Fibroblast of lung (primary cell): ENCODE measurements around the gene POM121L2. TPM values are rescaled to one million over a fixed set of nuclear protein-coding genes. Genes with fewer than 3 reads are reported as not detected.
A peak's percentile ranks its signal among the peaks of the same experiment; 100 is the strongest.

Experiments
- DNase-seq, 2 donors: peaks; one replicate each; pipeline versions ENCODE4 v3.0.0 to v3.0.0-alpha.2; 2010; ENCODE audit warnings: low read depth in 2 of 2
- H2AFZ ChIP-seq: 2 replicates; pipeline ENCODE4 v1.5.1; 2012; ENCODE audit warnings: low read length, control low read depth, inconsistent platforms
- H3K27ac ChIP-seq: 2 replicates; pipeline ENCODE4 v1.5.1; 2011; ENCODE audit warnings: low read length, control low read depth; ENCODE audit not compliant: insufficient read depth
- H3K27me3 ChIP-seq: 2 replicates; pipeline ENCODE4 v1.5.1; 2011; ENCODE audit warnings: mild to moderate bottlenecking, low read length; ENCODE audit not compliant: control insufficient read depth, insufficient read depth
- H3K36me3 ChIP-seq: 2 replicates; pipeline ENCODE4 v1.5.1; 2011; ENCODE audit warnings: low read length; ENCODE audit not compliant: control insufficient read depth, insufficient read depth
- H3K4me1 ChIP-seq: 2 replicates; pipeline ENCODE4 v1.5.1; 2011; ENCODE audit warnings: low read length; ENCODE audit not compliant: control insufficient read depth, insufficient read depth; ENCODE audit errors: extremely low read depth
- H3K4me2 ChIP-seq: 2 replicates; pipeline ENCODE4 v1.5.1; 2011; ENCODE audit warnings: low read length, control low read depth; ENCODE audit not compliant: insufficient read depth; ENCODE audit errors: extremely low read depth
- H3K4me3 ChIP-seq, 4 experiments: fragments of 200-600 bp in 1 of 4; sonication (generic) in 1 of 4; replicated peaks in 1 of 4; 2 replicates each; pipeline ENCODE4 v1.5.1; 2011 to 2016; ENCODE audit warnings: low read length in 4 of 4, low read depth in 3 of 4, mild to moderate bottlenecking in 3 of 4, control low read depth in 2 of 4, inconsistent platforms in 1 of 4, mixed read lengths in 1 of 4; ENCODE audit not compliant: insufficient read depth in 1 of 4; ENCODE audit errors: control extremely low read depth in 1 of 4
- H3K79me2 ChIP-seq: 2 replicates; pipeline ENCODE4 v1.5.1; 2012; ENCODE audit warnings: mild to moderate bottlenecking, low read length, inconsistent platforms; ENCODE audit not compliant: control insufficient read depth, insufficient read depth
- H3K9ac ChIP-seq: 2 replicates; pipeline ENCODE4 v1.5.1; 2011; ENCODE audit warnings: mild to moderate bottlenecking, low read length, control low read depth; ENCODE audit not compliant: insufficient read depth
- H3K9me3 ChIP-seq: 2 replicates; pipeline ENCODE4 v1.5.1; 2012; ENCODE audit warnings: low read depth, low read length; ENCODE audit not compliant: control insufficient read depth, insufficient read depth
- H4K20me1 ChIP-seq: 2 replicates; pipeline ENCODE4 v1.5.1; 2011; ENCODE audit warnings: low read length; ENCODE audit not compliant: control insufficient read depth, insufficient read depth; ENCODE audit errors: extremely low read depth
- EZH2 ChIP-seq: IDR thresholded peaks from 2 replicates; pipeline ENCODE4 v1.5.1; 2012; ENCODE audit warnings: low read length, control low read depth, mild to moderate bottlenecking; ENCODE audit errors: missing control alignments
- polyA plus RNA-seq, 2 donors: library from polyadenylated mRNA; depleted of rRNA in 1 of 2; stranded (reverse) in 1 of 2; unstranded in 1 of 2; fragments of >200 nt; gene quantifications; 2 replicates each; pipeline ENCODE4 v1.2.1, GENCODE V29; 2011 to 2012; ENCODE audit warnings: missing spikeins in 1 of 2
- total RNA-seq: library from RNA; depleted of rRNA; stranded (reverse); fragments of >200 nt; gene quantifications from 2 replicates; pipeline ENCODE4 v1.2.1, GENCODE V29; 2014
- TF ChIP-seq, protein P1 (sequence below), 2 donors: IDR thresholded peaks in 1 of 2; conservative IDR thresholded peaks in 1 of 2; 1 replicate in 1 of 2; 2 replicates in 1 of 2; pipeline ENCODE4 v1.5.1; 2011 to 2012; ENCODE audit warnings: low read length in 2 of 2, control low read depth in 1 of 2, inconsistent platforms in 1 of 2, low read depth in 1 of 2, mild to moderate bottlenecking in 1 of 2

The POM121L2 gene
- total and polyA plus RNA-seq, 2 donors (not counting 1 experiment from before 2014, with no cell fraction given): not detected

DNA sequence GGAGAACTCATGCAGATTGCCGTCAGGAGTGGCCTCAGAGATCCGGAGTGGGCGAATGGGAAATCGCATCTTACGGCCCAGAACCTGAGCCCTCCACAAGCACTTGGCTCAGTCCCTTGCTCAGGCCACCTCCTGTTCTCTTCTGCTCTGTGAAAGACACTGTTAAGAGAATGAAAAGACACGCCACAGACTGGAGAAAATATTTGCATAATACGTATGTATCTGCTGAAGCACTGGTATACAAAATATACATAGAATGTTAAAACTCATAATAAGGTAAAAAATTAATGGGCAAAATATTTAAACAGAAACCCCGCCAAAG lies 838 bp upstream of the POM121L2 start:
- H3K9me3 ChIP-seq: no peaks in the 10 kb centered on the region
- H3K27me3 ChIP-seq: peaks cover 3% of the 10 kb centered on the region
- no peak overlapping the region for H2AFZ ChIP-seq
- H3K79me2 ChIP-seq: no peaks in the 10 kb centered on the region
- DNase-seq: no peak
- H3K9ac ChIP-seq: no peak overlapping the region
- H4K20me1 ChIP-seq: no peaks in the 10 kb centered on the region
- H3K27ac ChIP-seq: no peak overlapping the region
- no peaks in the 10 kb centered on the region for H3K36me3 ChIP-seq
- H3K4me2 ChIP-seq: peak overlapping the region; percentile 59
- H3K4me3 ChIP-seq: peak overlapping the region in 2 of 4 experiments; percentile 57 to 63
- TF ChIP-seq, protein P1, sequence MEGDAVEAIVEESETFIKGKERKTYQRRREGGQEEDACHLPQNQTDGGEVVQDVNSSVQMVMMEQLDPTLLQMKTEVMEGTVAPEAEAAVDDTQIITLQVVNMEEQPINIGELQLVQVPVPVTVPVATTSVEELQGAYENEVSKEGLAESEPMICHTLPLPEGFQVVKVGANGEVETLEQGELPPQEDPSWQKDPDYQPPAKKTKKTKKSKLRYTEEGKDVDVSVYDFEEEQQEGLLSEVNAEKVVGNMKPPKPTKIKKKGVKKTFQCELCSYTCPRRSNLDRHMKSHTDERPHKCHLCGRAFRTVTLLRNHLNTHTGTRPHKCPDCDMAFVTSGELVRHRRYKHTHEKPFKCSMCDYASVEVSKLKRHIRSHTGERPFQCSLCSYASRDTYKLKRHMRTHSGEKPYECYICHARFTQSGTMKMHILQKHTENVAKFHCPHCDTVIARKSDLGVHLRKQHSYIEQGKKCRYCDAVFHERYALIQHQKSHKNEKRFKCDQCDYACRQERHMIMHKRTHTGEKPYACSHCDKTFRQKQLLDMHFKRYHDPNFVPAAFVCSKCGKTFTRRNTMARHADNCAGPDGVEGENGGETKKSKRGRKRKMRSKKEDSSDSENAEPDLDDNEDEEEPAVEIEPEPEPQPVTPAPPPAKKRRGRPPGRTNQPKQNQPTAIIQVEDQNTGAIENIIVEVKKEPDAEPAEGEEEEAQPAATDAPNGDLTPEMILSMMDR (conservative IDR thresholded peaks at IDR 0.05 in 1 of 2, IDR thresholded peaks at IDR 0.05 in 1 of 2; ENCODE audit: low read depth in 1 of 2, low read length in 2 of 2): no peak
- TF ChIP-seq EZH2: no peak
- no peaks in the 10 kb centered on the region for H3K4me1 ChIP-seq

DNA sequence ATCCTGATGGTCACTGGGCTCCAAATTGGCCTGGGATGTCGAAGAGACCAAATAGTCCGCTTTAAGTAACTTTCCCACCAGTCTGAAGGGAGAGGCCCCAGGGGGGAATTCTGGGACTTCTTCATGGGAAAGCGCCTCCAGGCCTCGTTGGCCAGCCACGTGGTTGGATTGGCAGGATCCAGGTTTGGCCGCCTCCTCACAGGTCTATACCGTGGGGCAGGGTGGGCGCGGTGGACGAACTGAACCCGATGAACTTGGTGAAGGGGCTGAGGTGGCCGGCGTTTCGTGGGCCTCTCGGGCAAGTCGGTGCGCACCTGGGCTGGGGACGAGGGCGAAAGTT lies 297 bp downstream of the POM121L2 start:
- Histone ChIP-seq H3K4me2 (peak overlapping the region; percentile 59), H3K27me3 (peaks cover 3% of the 10 kb centered on the region), H2AFZ (no peak overlapping the region), H4K20me1 (no peaks in the 10 kb centered on the region), H3K36me3 (no peaks in the 10 kb centered on the region), H3K4me1 (no peaks in the 10 kb centered on the region), H3K4me3 (peak overlapping the region in 2 of 4 experiments; percentile 57 to 63), H3K79me2 (no peaks in the 10 kb centered on the region), H3K9ac (no peak overlapping the region), H3K27ac (no peak overlapping the region), H3K9me3 (no peaks in the 10 kb centered on the region)
- TF ChIP-seq EZH2: no peak
- TF ChIP-seq, protein P1 (conservative IDR thresholded peaks at IDR 0.05 in 1 of 2, IDR thresholded peaks at IDR 0.05 in 1 of 2; ENCODE audit: low read depth in 1 of 2, low read length in 2 of 2): no peak
- DNase-seq: no peak

DNA sequence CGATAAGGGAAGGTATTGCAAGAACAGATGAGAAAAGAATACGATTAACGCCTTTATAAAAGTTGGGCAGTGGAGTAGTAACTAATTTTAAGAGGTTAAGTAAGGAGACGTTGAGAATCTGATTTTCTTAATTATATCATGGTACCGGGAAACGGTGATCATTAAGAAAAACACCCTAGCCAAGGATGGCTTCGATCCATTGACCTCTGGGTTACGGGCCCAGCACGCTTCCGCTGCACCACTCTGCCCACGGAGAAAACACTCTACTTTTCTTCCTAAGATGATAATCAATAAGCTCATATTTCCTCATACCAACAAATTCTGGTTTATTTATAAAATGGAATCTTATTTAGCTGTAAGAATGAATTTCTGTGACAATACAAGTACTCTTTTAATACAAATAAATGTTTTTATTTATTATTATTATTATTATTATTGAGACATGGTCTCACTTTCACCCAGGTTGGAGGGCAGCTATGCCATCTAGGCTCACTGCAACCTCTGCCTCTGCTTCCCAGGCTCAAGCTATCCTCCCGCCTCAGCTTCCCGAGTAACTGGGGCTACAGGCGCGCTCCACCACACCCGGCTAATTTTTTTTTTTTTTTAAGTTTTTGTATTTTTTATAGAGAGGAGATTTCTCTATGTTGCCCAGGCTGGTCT lies 8.3 kb downstream of the POM121L2 start:
- Histone ChIP-seq H3K9ac (no peak overlapping the region), H3K9me3 (no peaks in the 10 kb centered on the region), H3K79me2 (no peaks in the 10 kb centered on the region), H3K27me3 (no peaks in the 10 kb centered on the region), H3K27ac (no peak overlapping the region), H3K4me2 (no peak overlapping the region), H3K36me3 (no peaks in the 10 kb centered on the region), H3K4me1 (no peaks in the 10 kb centered on the region), H4K20me1 (no peaks in the 10 kb centered on the region), H2AFZ (no peak overlapping the region), H3K4me3 (no peak overlapping the region)
- no peak for DNase-seq
- no peak for TF ChIP-seq EZH2
- TF ChIP-seq, protein P1 (conservative IDR thresholded peaks at IDR 0.05 in 1 of 2, IDR thresholded peaks at IDR 0.05 in 1 of 2; ENCODE audit: low read depth in 1 of 2, low read length in 2 of 2): no peak
